Right lobe of liver (tissue), 6 donors: ENCODE data around the gene FLNA. TPM values are rescaled to one million over a fixed set of nuclear protein-coding genes. Genes with fewer than 3 reads are reported as not detected.

Experiments
- ATAC-seq, 4 donors: fragments of 200-7000 bp; cut with Tn5 transposase; one replicate each; pipeline ENCODE4 v1.9.1; 2020; ENCODE audit warnings: mild to moderate bottlenecking in 4 of 4, moderate library complexity in 4 of 4
- DNase-seq, 3 donors: peaks; one replicate each; pipeline ENCODE4 v3.0.0-alpha.2; 2020
- H3K27ac ChIP-seq, 3 donors: fragments of 200-600 bp; one replicate each; pipeline ENCODE4 v1.8.0; 2022
- H3K27me3 ChIP-seq, 2 donors: fragments of 200-600 bp; one replicate each; pipeline ENCODE4 v1.8.0; 2022
- H3K36me3 ChIP-seq, 4 donors: fragments of 200-600 bp; sonication (generic) in 1 of 4; one replicate each; pipeline versions ENCODE4 v1.5.1 to v1.8.0; 2017 to 2022; ENCODE audit warnings: control low read depth in 1 of 4
- H3K4me1 ChIP-seq, 4 donors: fragments of 200-600 bp; sonication (generic) in 1 of 4; one replicate each; pipeline versions ENCODE4 v1.5.1 to v1.8.0; 2017 to 2022; ENCODE audit warnings: control low read depth in 1 of 4
- H3K4me3 ChIP-seq, 3 donors: fragments of 200-600 bp; one replicate each; pipeline ENCODE4 v1.8.0; 2022
- H3K9me3 ChIP-seq, 4 donors: fragments of 200-600 bp; sonication (generic) in 1 of 4; one replicate each; pipeline versions ENCODE4 v1.5.1 to v1.8.0; 2017 to 2022; ENCODE audit warnings: control low read depth in 1 of 4
- CTCF ChIP-seq, 4 donors: fragments of 200-600 bp in 3 of 4; fragments of 450-650 bp in 1 of 4; IDR thresholded peaks; one replicate each; pipeline versions ENCODE4 v1.5.1 to v1.8.0; 2016 to 2022; ENCODE audit warnings: antibody characterized with exemption in 4 of 4, mild to moderate bottlenecking in 2 of 4
- POLR2A ChIP-seq: fragments of 450-650 bp; IDR thresholded peaks from one replicate; pipeline ENCODE4 v1.6.1; 2017; ENCODE audit warnings: antibody characterized with exemption, mild to moderate bottlenecking
- WGBS: methylation state at CpG from one replicate; pipeline ENCODE4 v1.1.6; 2018; ENCODE audit warnings: low coverage, low lambda C conversion rate; ENCODE audit not compliant: insufficient coverage; ENCODE audit errors: missing lambda C conversion rate; 5-methylcytosine and 5-hydroxymethylcytosine counted together
- intact Hi-C, 2 donors: fragments of 100-400 bp; cut with DNase I; formaldehyde crosslinking; loops; one replicate each; pipeline versions ENCODE4 v1.11.2 to v1.14.1; 2022
- total RNA-seq, 6 experiments: library from RNA; depleted of rRNA in 2 of 6; stranded (reverse); fragments of >200 nt in 2 of 6; fragmentation: NEBNext Ultra II Directional in 3 of 6; extraction: Animal tissue kit (Norgen Biotek cat#: 25700) in 3 of 6; gene quantifications; one replicate each; pipeline versions ENCODE4 v1.1.0 to v1.2.4, GENCODE V29; 2016 to 2023
- donor health status: DM: no; HTN: yes; CAD: no.
- donor health status: DM: no; HTN: no; CAD: no.
- donor health status: DM: no; HTN: no; CAD: no.
- donor health status: DM: no; HTN: yes; CAD: no.
- donor health status: DM: no; HTN: yes; CAD: no.

Gene FLNA
- total RNA-seq, 6 experiments from 2014 or later = 46.8 to 124 (median 82.6) TPM

GRCh38 chrX:154317391-154317995 lies 56.9 kb downstream of the FLNA start:
- TF ChIP-seq CTCF (IDR thresholded peaks at IDR 0.05) (peak; percentile 40 to 43 (median 43)), POLR2A (no peak)
- no peaks in the 10 kb centered on the region for H3K4me1 ChIP-seq
- intact Hi-C loops = no loop called here
- no peak overlapping the region for H3K27ac ChIP-seq
- 15% methylated on average over 7 of the region's 7 CpGs for WGBS
- no peaks in the 10 kb centered on the region for H3K27me3 ChIP-seq
- no peaks in the 10 kb centered on the region for H3K9me3 ChIP-seq
- ATAC-seq (peak; percentile 56 to 58 (median 58)), DNase-seq (peak in 1 of 3 donors; percentile 36)
- H3K4me3 ChIP-seq = no peak overlapping the region
- no peaks in the 10 kb centered on the region for H3K36me3 ChIP-seq

- peak in 1 of 3 donors; percentile 20 for DNase-seq
- no CpG with 5 or more reads among the region's 3 CpGs for WGBS
- no peak for ATAC-seq
- intact Hi-C loops = no loop called here
- Histone ChIP-seq H3K36me3 (no peaks in the 10 kb centered on the region), H3K9me3 (no peaks in the 10 kb centered on the region), H3K4me1 (no peaks in the 10 kb centered on the region), H3K27me3 (no peaks in the 10 kb centered on the region), H3K27ac (no peak overlapping the region), H3K4me3 (no peak overlapping the region)
- TF ChIP-seq POLR2A (no peak), CTCF (IDR thresholded peaks at IDR 0.05) (no peak)
Measured at GRCh38 chrX:154315416-154315815, 59.0 kb downstream of the FLNA start.

- 49% methylated on average over 5 of the region's 5 CpGs for WGBS
- intact Hi-C loops = no loop called here
- H3K9me3 ChIP-seq = no peaks in the 10 kb centered on the region
Measured at GRCh38 chrX:154313147-154313546, 61.3 kb downstream of the FLNA start.

GRCh38 chrX:154312116-154312515 lies 62.3 kb downstream of the FLNA start:
- H3K27me3 ChIP-seq = no peaks in the 10 kb centered on the region
- ATAC-seq (no peak), DNase-seq (peak in 1 of 3 donors; percentile 11)
- H3K4me3 ChIP-seq = no peak overlapping the region
- H3K27ac ChIP-seq = no peak overlapping the region
- no peaks in the 10 kb centered on the region for H3K36me3 ChIP-seq
- no peaks in the 10 kb centered on the region for H3K4me1 ChIP-seq
- TF ChIP-seq POLR2A (no peak), CTCF (IDR thresholded peaks at IDR 0.05) (no peak)
- 87% methylated on average over 5 of the region's 7 CpGs for WGBS
- H3K9me3 ChIP-seq = no peaks in the 10 kb centered on the region
- intact Hi-C loops = no loop called here

More at GRCh38 chrX:154313147-154313546, 61.3 kb downstream of the FLNA start:
- Histone ChIP-seq H3K27me3 (no peaks in the 10 kb centered on the region), H3K27ac (no peak overlapping the region), H3K36me3 (no peaks in the 10 kb centered on the region), H3K4me3 (no peak overlapping the region), H3K4me1 (no peaks in the 10 kb centered on the region)
- no peak for TF ChIP-seq CTCF (IDR thresholded peaks at IDR 0.05)
- no peak for TF ChIP-seq POLR2A
- DNase-seq = peak in 1 of 3 donors; percentile 10
- no peak for ATAC-seq
